Transverse colon (tissue), 3 donors: ENCODE measurements around the gene DCUN1D5.

Source experiments
- CTCF ChIP-seq, 5 experiments: fragments of 200-600 bp in 3 of 5; fragments of 450-650 bp in 2 of 5; sonication (generic) in 3 of 5; IDR thresholded peaks; 1 replicate in 2 of 5; 2 replicates in 3 of 5; pipeline ENCODE4 v1.5.1; 2016 to 2017; ENCODE audit warnings: antibody characterized with exemption in 5 of 5, inconsistent platforms in 3 of 5, mild to moderate bottlenecking in 2 of 5, moderate library complexity in 1 of 5
- POLR2A ChIP-seq: fragments of 450-650 bp; IDR thresholded peaks from one replicate; pipeline ENCODE4 v1.6.1; 2016; ENCODE audit warnings: antibody characterized with exemption, mild to moderate bottlenecking, moderate library complexity

GRCh38 chr11:103051981-103052380 lies 40.0 kb downstream of the DCUN1D5 start:
- no peak for TF ChIP-seq CTCF (IDR thresholded peaks at IDR 0.05)
- TF ChIP-seq POLR2A: no peak
